ENCODE data around the gene RNU6-7.

RNU6-7 gene

GRCh38 chr14:32246751-32247150 is 44.9 kb downstream of the RNU6-7 start:
- Histone ChIP-seq H3K14ac (ENCODE audit: low read length in 2 of 2) (no peak overlapping the region), H3K79me1 (replicated peaks; ENCODE audit: low read length, poor library complexity, severe bottlenecking) (no peaks in the 10 kb centered on the region)
- 89% methylated on average over 5 of the region's 5 CpGs for WGBS

GRCh38 chr14:32249371-32249770 is 47.5 kb downstream of the RNU6-7 start:
- Histone ChIP-seq H4K91ac (ENCODE audit: low read length) (no peak overlapping the region), H2AK5ac (ENCODE audit: low read length, severe bottlenecking) (no peak overlapping the region), H4K8ac (ENCODE audit: low read length) (no peak overlapping the region), H2AFZ (ENCODE audit: low read depth, low read length) (no peak overlapping the region), H3K79me1 (replicated peaks; ENCODE audit: low read length, poor library complexity, severe bottlenecking) (no peaks in the 10 kb centered on the region), H2BK5ac (ENCODE audit: low read depth, low read length, poor library complexity, severe bottlenecking) (no peak overlapping the region), H3K27ac (ENCODE audit: low read length, poor library complexity, severe bottlenecking) (no peak overlapping the region), H3K18ac (ENCODE audit: low read depth in 1 of 2, low read length in 2 of 2) (no peak overlapping the region), H3K27me3 (ENCODE audit: control insufficient read depth in 1 of 2, insufficient read depth in 1 of 2, low read length in 2 of 2) (no peaks in the 10 kb centered on the region), H3K4me2 (ENCODE audit: low read length, poor library complexity, severe bottlenecking) (no peak overlapping the region), H3K4ac (ENCODE audit: low read depth in 1 of 2, low read length in 2 of 2) (no peak overlapping the region), H2BK120ac (ENCODE audit: low read depth, low read length) (no peak overlapping the region), H3K4me3 (ENCODE audit: insufficient read depth in 1 of 2, low read depth in 1 of 2, low read length in 2 of 2) (no peak overlapping the region), H3K9ac (ENCODE audit: low read length) (no peak overlapping the region), H2BK12ac (ENCODE audit: low read length in 2 of 2) (no peak overlapping the region), H3K9me3 (ENCODE audit: control insufficient read depth, low read length) (no peaks in the 10 kb centered on the region), H3K14ac (ENCODE audit: low read length in 2 of 2) (no peak overlapping the region), H3K36me3 (ENCODE audit: control insufficient read depth in 1 of 2, insufficient read depth in 2 of 2, low read depth in 1 of 2, low read length in 2 of 2) (no peaks in the 10 kb centered on the region), H3K4me1 (ENCODE audit: control insufficient read depth, insufficient read depth, low read depth, low read length) (no peaks in the 10 kb centered on the region), H3K23ac (ENCODE audit: low read length in 2 of 2) (no peak overlapping the region), H2BK15ac (ENCODE audit: low read depth, poor library complexity, severe bottlenecking) (no peak overlapping the region)
- 87% methylated on average over 5 of the region's 5 CpGs for WGBS
- DNase-seq, result no peak

More at GRCh38 chr14:32246751-32247150, 44.9 kb downstream of the RNU6-7 start:
- no peak overlapping the region for H3K4me2 ChIP-seq (ENCODE audit: low read length, poor library complexity, severe bottlenecking)
- no peak overlapping the region for H2BK15ac ChIP-seq (ENCODE audit: low read depth, poor library complexity, severe bottlenecking)
- no peak overlapping the region for H2AK5ac ChIP-seq (ENCODE audit: low read length, severe bottlenecking)
- DNase-seq, result no peak
- H3K4ac ChIP-seq (ENCODE audit: low read depth in 1 of 2, low read length in 2 of 2), result no peak overlapping the region
- H3K23ac ChIP-seq (ENCODE audit: low read length in 2 of 2), result no peak overlapping the region
- no peak overlapping the region for H2BK120ac ChIP-seq (ENCODE audit: low read depth, low read length)
- no peak overlapping the region for H2AFZ ChIP-seq (ENCODE audit: low read depth, low read length)
- H4K8ac ChIP-seq (ENCODE audit: low read length), result no peak overlapping the region
- no peak overlapping the region for H3K9ac ChIP-seq (ENCODE audit: low read length)
- H3K4me3 ChIP-seq (ENCODE audit: insufficient read depth in 1 of 2, low read depth in 1 of 2, low read length in 2 of 2), result no peak overlapping the region
- no peak overlapping the region for H3K27ac ChIP-seq (ENCODE audit: low read length, poor library complexity, severe bottlenecking)
- H2BK5ac ChIP-seq (ENCODE audit: low read depth, low read length, poor library complexity, severe bottlenecking), result no peak overlapping the region
- H3K18ac ChIP-seq (ENCODE audit: low read depth in 1 of 2, low read length in 2 of 2), result no peak overlapping the region
- H3K36me3 ChIP-seq (ENCODE audit: control insufficient read depth in 1 of 2, insufficient read depth in 2 of 2, low read depth in 1 of 2, low read length in 2 of 2), result no peaks in the 10 kb centered on the region
- no peaks in the 10 kb centered on the region for H3K4me1 ChIP-seq (ENCODE audit: control insufficient read depth, insufficient read depth, low read depth, low read length)
- no peak overlapping the region for H2BK12ac ChIP-seq (ENCODE audit: low read length in 2 of 2)
- H4K91ac ChIP-seq (ENCODE audit: low read length), result no peak overlapping the region
- H3K27me3 ChIP-seq (ENCODE audit: control insufficient read depth in 1 of 2, insufficient read depth in 1 of 2, low read length in 2 of 2), result no peaks in the 10 kb centered on the region
- H3K9me3 ChIP-seq (ENCODE audit: control insufficient read depth, low read length), result no peaks in the 10 kb centered on the region

GRCh38 chr14:32249780-32250179 is 47.9 kb downstream of the RNU6-7 start:
- Histone ChIP-seq H2BK12ac (ENCODE audit: low read length in 2 of 2) (no peak overlapping the region), H3K36me3 (ENCODE audit: control insufficient read depth in 1 of 2, insufficient read depth in 2 of 2, low read depth in 1 of 2, low read length in 2 of 2) (no peaks in the 10 kb centered on the region), H2AFZ (ENCODE audit: low read depth, low read length) (no peak overlapping the region), H4K8ac (ENCODE audit: low read length) (no peak overlapping the region), H3K4me2 (ENCODE audit: low read length, poor library complexity, severe bottlenecking) (no peak overlapping the region), H3K14ac (ENCODE audit: low read length in 2 of 2) (no peak overlapping the region), H2BK120ac (ENCODE audit: low read depth, low read length) (no peak overlapping the region), H3K9me3 (ENCODE audit: control insufficient read depth, low read length) (no peaks in the 10 kb centered on the region), H3K4me1 (ENCODE audit: control insufficient read depth, insufficient read depth, low read depth, low read length) (no peaks in the 10 kb centered on the region), H3K4ac (ENCODE audit: low read depth in 1 of 2, low read length in 2 of 2) (peak overlapping the region in 1 of 2 experiments; percentile 67), H2BK15ac (ENCODE audit: low read depth, poor library complexity, severe bottlenecking) (no peak overlapping the region), H3K4me3 (ENCODE audit: insufficient read depth in 1 of 2, low read depth in 1 of 2, low read length in 2 of 2) (no peak overlapping the region), H3K9ac (ENCODE audit: low read length) (no peak overlapping the region), H3K27me3 (ENCODE audit: control insufficient read depth in 1 of 2, insufficient read depth in 1 of 2, low read length in 2 of 2) (no peaks in the 10 kb centered on the region), H3K27ac (ENCODE audit: low read length, poor library complexity, severe bottlenecking) (no peak overlapping the region), H2AK5ac (ENCODE audit: low read length, severe bottlenecking) (no peak overlapping the region), H3K18ac (ENCODE audit: low read depth in 1 of 2, low read length in 2 of 2) (no peak overlapping the region), H3K23ac (ENCODE audit: low read length in 2 of 2) (no peak overlapping the region), H4K91ac (ENCODE audit: low read length) (no peak overlapping the region), H2BK5ac (ENCODE audit: low read depth, low read length, poor library complexity, severe bottlenecking) (no peak overlapping the region), H3K79me1 (replicated peaks; ENCODE audit: low read length, poor library complexity, severe bottlenecking) (no peaks in the 10 kb centered on the region)
- DNase-seq, result no peak
- WGBS, result 94% methylated on average over 3 of the region's 4 CpGs

GRCh38 chr14:32250681-32251080 is 48.8 kb downstream of the RNU6-7 start:
- no peak overlapping the region for H3K4me2 ChIP-seq (ENCODE audit: low read length, poor library complexity, severe bottlenecking)
- no peak overlapping the region for H3K27ac ChIP-seq (ENCODE audit: low read length, poor library complexity, severe bottlenecking)
- H2BK12ac ChIP-seq (ENCODE audit: low read length in 2 of 2), result no peak overlapping the region
- H3K79me1 ChIP-seq (replicated peaks; ENCODE audit: low read length, poor library complexity, severe bottlenecking), result no peaks in the 10 kb centered on the region
- H3K18ac ChIP-seq (ENCODE audit: low read depth in 1 of 2, low read length in 2 of 2), result no peak overlapping the region
- no peak overlapping the region for H2AFZ ChIP-seq (ENCODE audit: low read depth, low read length)
- no peak overlapping the region for H3K23ac ChIP-seq (ENCODE audit: low read length in 2 of 2)
- H3K4me3 ChIP-seq (ENCODE audit: insufficient read depth in 1 of 2, low read depth in 1 of 2, low read length in 2 of 2), result no peak overlapping the region
- H3K4me1 ChIP-seq (ENCODE audit: control insufficient read depth, insufficient read depth, low read depth, low read length), result peaks cover 3% of the 10 kb centered on the region
- no peak overlapping the region for H3K9ac ChIP-seq (ENCODE audit: low read length)
- H4K8ac ChIP-seq (ENCODE audit: low read length), result no peak overlapping the region
- H3K36me3 ChIP-seq (ENCODE audit: control insufficient read depth in 1 of 2, insufficient read depth in 2 of 2, low read depth in 1 of 2, low read length in 2 of 2), result no peaks in the 10 kb centered on the region
- H2BK120ac ChIP-seq (ENCODE audit: low read depth, low read length), result no peak overlapping the region
- no peak overlapping the region for H3K14ac ChIP-seq (ENCODE audit: low read length in 2 of 2)
- no peak overlapping the region for H2BK15ac ChIP-seq (ENCODE audit: low read depth, poor library complexity, severe bottlenecking)
- H2AK5ac ChIP-seq (ENCODE audit: low read length, severe bottlenecking), result no peak overlapping the region
- H4K91ac ChIP-seq (ENCODE audit: low read length), result no peak overlapping the region
- no peak for DNase-seq
- H3K9me3 ChIP-seq (ENCODE audit: control insufficient read depth, low read length), result no peaks in the 10 kb centered on the region
- no peak overlapping the region for H2BK5ac ChIP-seq (ENCODE audit: low read depth, low read length, poor library complexity, severe bottlenecking)
- H3K27me3 ChIP-seq (ENCODE audit: control insufficient read depth in 1 of 2, insufficient read depth in 1 of 2, low read length in 2 of 2), result no peaks in the 10 kb centered on the region
- 93% methylated on average over 2 of the region's 3 CpGs for WGBS
- no peak overlapping the region for H3K4ac ChIP-seq (ENCODE audit: low read depth in 1 of 2, low read length in 2 of 2)

Measured in mesenchymal stem cell (in vitro differentiated cells and primary cell).